ENCODE data around the gene NKG7. TPM values are rescaled to one million over a fixed set of nuclear protein-coding genes. Genes with fewer than 3 reads are reported as not detected.

The NKG7 gene
- total RNA-seq, 1 donor from 2014 or later, result 3.7 TPM

DNA sequence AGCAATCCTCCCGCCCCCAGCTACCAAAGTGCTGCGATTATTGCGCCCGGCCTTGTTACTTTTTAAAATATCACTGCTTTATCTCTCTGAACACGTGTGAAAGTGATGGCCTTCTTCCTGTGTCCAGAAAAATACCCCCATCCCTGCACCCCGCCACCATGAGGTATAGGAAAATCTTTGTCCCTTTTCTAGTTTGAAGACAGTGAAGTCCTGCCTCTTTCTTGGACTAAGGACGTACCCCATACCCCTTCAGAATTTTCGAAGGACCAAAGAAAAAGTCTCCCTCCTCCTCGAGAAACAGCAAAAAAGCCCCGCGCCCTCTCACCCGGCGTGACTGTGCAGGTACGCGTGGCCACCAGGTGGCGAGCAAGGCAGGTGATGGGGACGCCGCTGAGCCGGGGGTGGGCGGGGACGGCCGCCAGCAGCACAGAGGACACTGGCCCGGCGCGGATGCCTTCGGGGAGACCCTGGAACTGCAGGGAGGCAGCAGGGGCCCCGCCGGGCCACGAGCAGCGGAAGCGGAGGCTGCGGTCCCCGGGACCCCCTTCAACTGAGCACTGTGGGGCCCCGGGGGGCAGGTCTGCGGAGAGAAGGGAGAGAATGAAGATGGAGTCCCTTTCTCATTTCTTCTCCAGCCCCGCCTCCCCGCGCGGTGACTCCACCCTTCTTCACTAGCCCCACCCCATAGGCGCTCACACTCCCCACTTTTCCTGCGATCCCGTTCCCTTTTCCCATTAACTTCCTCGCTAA lies 33.7 kb downstream of the NKG7 start:
- peak; percentile 93 for DNase-seq (ENCODE audit: low spot score)

DNA sequence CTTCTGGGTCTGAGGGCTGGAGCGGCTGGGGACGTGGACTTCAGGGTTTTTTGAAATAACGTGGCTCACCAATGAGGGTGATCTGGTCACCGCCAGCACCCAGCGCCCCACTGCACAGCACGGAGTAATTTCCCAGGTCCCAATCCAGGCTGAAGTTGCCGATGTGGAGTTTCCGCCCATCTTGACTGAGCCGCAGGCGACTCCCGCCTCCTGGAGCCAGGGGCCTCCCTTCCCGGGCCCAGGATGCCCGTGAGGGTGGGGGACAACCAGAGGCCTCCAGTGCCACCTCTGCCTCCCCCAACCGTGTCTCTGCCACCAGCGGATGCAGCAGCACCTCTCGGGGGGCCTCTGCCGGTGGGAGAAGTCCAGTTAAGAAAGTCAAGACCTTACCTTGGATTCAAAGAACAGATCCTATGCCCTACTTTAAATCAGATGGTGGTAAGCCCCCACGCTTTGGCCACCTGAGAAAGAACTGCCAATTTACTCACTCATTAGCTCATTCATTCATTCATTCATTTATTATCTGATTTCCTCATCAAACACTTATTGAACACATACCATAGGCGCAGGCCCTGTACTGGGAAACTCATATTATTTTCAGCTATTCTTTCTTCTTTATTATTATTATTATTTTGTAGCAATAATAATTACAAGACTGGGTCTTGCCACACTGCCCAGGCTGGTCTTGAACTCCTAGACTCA lies 34.4 kb downstream of the NKG7 start:
- DNase-seq (ENCODE audit: low spot score), result no peak

DNA sequence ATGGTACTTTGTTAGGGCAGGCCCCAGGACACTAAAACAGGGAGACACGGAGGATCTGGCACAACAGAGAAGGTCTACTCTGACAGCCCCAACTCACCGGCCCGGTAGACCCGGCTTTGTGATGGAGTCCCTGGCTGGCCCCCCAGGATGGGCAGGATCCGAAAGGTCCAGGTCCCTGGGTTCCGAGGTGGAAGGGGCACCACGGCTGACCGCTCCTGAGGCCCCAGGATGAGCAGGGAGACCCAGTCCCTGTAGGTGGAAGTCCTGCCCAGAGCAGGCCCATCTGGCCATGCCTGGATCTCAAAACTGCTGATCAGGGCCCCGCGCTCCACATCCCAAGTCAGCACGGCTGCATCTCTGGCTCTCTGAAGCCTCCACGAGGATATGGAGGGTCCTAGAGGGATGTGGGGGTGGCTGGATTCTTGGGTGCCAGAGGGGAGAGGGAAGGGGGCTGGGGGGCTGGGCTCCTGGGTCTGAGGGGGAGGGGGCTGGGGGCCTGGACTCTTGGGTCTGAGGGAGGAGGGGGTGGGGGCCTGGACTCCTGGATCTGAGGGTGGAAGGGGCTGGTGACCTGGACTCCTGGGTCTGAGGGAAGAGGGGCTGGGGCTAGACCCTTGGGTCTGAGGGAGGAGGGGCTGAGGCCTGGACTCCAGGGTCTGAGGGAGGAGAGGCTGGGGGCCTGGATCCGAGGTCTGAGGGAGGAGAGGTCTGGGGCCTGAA lies 35.2 kb downstream of the NKG7 start:
- no peak for DNase-seq (ENCODE audit: low spot score)

DNA sequence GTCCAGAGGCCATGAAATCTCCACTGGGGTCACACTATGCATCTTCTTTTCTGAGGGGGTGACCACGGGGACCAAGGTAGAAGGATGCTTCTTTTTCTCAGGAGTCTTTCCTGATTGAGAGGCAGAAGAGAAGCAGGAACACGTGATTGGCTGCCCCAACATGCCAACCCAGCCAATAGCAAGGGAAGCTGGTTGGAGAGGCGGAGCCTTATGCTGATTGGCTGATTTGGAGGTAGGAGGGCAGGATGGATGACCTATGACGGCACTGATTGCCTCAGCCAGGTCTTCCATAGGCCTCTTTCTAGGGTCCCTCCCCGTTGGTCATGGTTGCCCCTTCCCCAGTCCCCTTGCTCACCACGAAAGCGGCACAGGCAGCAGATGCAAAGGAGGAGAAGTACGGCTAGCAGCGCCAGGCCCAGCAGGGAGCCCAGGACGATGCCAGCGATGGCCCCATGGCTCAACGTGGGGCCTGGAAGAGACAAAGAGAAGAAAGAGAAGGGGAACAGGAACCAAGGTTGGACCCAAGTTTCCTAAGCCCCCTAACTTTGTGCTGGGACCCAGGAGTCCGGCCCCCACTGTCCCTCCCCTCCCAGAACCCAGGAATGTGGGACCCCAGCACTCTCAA lies 38.5 kb downstream of the NKG7 start:
- no peak for DNase-seq (ENCODE audit: low spot score)

DNA sequence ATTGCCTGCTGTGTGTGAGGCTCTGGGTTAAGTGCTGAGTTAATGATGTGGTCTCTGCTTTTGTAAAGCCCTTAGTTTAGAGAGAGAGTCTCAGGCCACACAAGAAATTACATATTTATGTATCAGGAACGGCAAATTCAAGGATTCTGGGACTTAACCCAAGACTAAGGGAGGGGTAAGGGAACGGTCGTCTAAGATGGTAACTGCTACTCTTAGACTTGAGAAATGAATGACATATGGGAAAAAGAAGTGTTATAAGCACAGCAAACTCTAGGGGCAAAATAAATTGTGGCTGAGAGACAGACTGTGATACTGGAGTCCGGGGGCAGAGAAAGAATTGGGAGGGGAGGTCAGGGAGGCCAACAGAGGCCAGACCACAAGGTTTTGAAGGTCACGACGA lies 40.7 kb downstream of the NKG7 start:
- no peak for DNase-seq (ENCODE audit: low spot score)

DNA sequence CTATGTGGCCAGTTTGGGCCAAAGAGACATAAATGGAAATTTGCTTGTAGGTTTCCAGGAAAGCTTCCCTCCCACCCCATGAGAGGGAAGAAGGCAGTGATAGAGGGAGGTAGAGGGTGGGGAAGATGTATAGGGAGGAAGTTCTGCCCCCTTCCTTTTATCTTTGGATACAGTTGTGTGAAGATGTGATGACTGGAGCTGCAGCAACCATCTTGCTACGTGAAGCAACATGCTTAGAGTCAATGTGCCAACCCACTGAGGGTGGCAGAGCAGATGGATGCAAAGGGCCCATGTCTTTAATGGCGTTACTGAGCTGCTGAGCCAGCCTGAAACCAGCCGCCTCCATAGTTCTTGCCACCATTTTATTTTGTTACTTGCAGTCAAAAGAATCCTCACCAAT lies 41.3 kb downstream of the NKG7 start:
- DNase-seq (ENCODE audit: low spot score), result no peak

DNA sequence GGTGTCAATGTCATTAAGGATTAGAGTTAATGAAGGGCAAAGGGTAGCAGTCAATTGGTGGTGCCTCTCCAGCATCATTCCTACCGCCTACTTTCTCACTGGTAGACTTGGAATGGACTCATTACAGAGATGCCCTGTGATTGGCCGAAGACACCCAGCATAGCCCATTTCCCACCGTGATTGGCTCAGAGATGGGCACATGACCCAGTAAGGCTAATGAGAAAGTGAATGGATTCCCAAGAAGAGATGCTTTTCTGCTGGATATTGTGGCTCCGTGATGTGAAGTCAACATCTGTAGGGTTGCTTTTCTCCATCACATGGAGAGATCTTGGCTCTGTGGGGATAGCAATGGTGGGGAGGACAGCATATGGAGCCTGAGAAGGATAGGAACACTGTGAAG lies 42.1 kb downstream of the NKG7 start:
- DNase-seq (ENCODE audit: low spot score), result no peak

DNA sequence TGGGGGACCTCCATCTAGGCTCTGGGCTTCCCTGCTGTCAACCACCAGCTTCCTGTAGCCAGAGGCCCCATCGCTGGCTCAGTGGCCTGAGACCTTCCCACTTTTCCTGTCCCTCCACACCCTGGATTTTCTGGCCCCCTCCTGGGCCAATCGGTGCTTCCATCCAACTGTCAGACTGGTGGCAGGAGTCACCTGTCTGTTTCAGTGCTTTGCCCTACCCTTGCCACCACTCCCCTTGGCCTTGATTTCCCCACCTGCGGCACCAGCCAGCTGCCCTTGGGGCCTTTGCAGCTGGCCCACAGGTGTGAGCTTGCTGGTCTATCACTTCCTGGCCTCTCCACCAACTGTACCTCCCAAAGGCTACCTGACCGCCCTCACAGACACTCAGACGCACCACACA lies 43.0 kb downstream of the NKG7 start:
- DNase-seq (ENCODE audit: low spot score), result no peak

DNA sequence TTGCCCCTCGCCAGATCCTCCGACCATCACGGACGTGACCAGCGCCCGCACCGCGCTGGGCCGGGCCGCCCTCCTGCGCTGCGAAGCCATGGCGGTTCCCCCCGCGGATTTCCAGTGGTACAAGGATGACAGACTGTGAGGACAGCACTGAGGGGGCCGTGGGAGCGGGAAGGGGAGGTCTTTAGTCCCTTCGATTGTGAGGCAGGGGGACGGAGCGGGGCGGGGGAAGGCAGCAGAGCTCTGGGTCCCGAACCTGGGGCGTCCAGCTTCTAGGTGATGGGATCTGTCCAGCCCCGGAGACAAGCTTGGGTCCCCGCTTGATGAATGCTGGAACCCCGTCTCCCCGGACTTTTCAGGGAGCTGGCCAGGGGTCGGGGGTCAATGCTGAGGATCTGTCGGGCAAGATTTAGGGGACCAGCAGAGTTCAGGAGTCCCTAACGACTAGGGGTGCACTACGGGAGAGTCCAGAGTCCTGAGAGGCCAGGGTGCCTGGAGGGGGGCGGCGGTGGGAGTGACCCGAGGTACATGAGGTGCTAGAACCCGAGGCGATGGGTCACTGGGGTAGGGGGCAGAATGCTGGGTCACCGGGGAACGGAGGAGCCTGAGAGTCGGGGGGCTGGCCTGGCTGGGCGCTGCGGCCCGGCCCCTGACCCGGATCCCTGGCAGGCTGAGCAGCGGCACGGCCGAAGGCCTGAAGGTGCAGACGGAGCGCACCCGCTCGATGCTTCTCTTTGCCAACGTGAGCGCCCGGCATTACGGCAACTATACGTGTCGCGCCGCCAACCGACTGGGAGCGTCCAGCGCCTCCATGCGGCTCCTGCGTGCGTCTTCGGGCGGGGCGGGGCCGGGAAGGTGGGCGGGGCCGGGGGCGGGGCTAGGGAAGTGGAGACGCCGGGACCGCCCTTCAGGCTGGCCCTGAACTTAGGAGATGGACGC lies 45.1 kb downstream of the NKG7 start:
- no peak for DNase-seq (ENCODE audit: low spot score)

DNA sequence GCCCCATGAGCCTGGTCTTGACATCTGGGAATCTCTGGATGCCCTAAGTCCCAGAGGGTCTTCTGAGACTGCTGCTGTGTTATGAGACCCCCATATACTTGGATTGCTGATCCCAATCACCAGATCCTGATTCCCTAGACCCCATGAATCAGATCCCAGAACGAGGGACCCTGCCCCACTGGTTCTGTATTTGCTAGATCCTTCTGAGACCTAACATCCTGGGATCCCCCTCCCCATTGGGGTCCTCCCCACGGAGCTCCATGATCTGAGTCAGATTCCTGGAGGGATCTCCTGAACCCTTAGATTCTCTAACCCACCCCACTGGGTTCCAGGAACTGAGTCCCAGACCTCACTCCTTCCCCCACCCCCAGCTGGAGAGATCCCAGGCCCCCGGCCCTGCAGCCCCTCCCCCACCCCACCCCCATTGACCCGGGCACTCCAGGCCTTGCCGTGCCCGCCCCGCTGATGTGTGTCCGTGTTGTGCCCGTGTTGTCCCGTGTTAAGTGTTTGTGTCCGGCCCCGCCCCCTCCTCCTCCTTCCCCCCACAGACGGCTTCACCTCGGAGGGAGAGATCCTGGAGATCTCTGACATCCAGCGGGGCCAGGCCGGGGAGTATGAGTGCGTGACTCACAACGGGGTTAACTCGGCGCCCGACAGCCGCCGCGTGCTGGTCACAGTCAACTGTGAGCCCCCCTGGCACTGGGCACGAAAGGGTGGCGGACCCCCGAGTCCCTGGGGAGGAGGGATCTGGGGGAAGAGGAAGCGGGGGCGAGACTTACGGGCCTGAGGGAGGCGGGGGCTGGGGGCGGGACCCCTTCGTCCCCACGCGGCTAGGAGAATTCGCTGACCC lies 46.0 kb downstream of the NKG7 start:
- DNase-seq (ENCODE audit: low spot score), result no peak

DNA sequence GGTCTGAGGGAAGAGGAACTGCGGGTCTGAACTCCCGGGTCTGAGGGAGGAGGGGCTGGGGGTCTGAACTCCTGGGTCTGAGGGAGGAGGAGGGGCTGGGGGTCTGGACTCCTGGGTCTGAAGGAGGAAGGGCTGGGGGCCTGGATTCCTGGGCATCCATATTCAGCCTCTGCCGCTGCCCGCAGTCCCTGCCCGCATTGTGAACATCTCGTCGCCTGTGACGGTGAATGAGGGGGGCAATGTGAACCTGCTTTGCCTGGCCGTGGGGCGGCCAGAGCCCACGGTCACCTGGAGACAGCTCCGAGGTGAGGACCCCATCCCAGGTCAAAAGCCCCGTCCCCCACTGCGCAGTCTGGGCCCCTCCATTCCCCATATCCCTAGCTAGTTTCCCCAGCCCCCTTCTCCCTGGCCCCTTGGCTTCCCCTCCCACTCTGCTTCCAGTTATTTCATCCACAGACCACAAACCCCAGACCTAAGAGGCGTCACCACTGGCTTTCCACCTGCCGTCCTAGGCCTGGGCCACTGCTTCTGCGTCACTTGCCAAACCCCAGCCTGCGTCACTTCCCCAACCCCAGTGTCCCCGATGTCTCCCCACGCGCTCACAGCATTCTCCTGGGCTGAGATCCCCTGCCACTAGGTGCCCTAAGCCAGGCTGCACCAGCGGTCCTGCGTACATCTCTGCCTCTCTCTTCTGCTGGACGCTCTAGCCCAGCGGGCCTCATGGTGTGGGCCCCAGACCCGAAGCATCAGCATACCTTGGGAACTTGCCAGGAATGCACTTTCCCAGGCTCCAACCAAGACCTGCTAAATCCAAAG lies 47.1 kb downstream of the NKG7 start:
- DNase-seq (ENCODE audit: low spot score), result no peak

DNA sequence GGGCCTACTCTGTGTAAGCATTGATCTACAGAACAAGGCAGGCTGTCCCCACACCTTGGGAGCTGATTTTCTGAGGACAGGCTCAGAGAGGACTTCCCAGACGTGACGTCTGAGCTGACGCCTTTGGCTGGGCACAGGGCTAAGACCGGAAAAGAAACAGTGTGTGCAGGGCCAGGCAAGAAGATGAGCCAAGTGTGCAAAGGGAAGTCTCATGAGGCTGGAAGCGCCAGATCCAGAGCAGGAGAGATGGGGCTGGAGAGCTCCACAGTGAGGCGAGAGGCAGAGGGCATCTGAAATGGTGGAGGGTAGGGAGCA lies 48.3 kb downstream of the NKG7 start:
- no peak for DNase-seq (ENCODE audit: low spot score)

DNA sequence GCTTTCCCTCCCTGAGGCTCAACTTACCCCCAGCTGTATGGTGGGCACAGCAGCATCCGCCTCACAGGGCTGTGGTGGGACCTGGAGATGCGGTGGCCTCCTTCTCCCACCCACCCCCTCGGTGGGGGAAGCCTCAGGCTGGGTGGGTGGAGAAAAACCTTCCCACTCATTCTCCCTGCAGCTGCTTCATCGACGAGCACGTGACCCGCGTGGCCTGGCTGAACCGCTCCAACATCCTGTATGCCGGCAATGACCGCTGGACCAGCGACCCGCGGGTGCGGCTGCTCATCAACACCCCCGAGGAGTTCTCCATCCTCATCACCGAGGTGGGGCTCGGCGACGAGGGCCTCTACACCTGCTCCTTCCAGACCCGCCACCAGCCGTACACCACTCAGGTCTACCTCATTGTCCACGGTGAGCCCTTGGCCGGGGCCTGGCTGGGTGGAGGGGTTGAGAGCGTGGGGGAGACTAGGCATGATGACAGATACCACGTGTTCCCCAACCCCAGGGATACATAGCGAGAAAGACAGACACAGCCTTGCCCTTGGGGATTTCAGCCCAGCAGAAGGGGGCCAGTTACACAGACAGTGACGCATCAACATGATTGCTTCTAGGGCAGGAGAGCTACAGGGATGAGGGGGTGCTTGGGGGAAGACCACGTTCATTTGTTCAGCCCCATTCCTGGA lies 48.8 kb downstream of the NKG7 start:
- no peak for DNase-seq (ENCODE audit: low spot score)

DNA sequence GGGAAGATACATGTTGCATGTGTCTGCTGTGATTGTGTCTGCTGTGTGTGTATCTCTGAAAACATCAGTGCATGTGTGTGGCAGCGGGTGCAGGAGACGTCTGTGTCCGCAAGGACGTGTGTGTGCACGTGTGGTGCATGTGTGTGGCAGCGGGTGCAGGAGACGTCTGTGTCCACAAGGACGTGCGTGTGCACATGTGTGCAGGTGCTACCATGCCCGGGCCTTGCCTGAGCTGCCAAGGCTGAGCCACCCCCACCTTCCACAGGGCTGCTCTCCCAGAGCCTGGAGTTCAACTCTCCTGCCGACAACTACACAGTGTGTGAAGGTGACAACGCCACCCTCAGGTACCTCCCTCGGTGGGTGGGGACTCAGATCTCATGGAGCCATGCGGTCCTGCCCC lies 50.7 kb downstream of the NKG7 start:
- DNase-seq (ENCODE audit: low spot score), result no peak

Data from mesenteric fat pad (tissue), 1 donor.